DND-41 (cell line): ENCODE results near the gene AATF.
"Not testable (repeated sequence)": the region's sequence is repeated elsewhere in the genome, so short reads cannot be mapped to it uniquely, and the experiment has no call there.

Source experiments
- EZH2 ChIP-seq: IDR thresholded peaks from 3 replicates; pipeline ENCODE4 v1.6.1; 2012; ENCODE audit warnings: borderline replicate concordance, low read depth, mild to moderate bottlenecking, moderate library complexity, low read length, inconsistent platforms; ENCODE audit not compliant: severe bottlenecking
- TF ChIP-seq, protein P1 (sequence below): IDR thresholded peaks from 2 replicates; pipeline ENCODE4 v1.5.1; 2012; ENCODE audit warnings: borderline replicate concordance, low read length, moderate library complexity, mild to moderate bottlenecking; ENCODE audit not compliant: poor library complexity, severe bottlenecking; ENCODE audit errors: extremely low read depth

DNA sequence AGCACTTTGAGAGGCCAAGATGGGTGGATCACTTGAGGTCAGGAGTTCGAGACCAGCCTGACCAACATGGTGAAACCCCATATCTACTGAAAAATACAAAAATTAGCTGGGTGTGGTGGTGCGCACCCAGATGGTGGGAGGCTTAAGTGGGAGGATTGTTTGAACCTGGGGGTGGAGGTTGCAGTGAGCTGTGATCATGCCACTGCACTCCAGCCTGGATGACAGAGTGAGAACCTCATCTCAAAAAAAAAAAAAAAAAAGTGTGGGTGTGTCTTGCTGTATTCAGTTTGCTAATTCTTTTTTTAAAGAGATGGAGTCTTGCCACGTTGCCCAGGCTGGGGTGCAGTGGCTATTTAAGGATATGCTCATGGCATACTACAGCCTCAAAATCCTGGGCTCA lies 124.7 kb downstream of the AATF start:
- TF ChIP-seq, protein P1, sequence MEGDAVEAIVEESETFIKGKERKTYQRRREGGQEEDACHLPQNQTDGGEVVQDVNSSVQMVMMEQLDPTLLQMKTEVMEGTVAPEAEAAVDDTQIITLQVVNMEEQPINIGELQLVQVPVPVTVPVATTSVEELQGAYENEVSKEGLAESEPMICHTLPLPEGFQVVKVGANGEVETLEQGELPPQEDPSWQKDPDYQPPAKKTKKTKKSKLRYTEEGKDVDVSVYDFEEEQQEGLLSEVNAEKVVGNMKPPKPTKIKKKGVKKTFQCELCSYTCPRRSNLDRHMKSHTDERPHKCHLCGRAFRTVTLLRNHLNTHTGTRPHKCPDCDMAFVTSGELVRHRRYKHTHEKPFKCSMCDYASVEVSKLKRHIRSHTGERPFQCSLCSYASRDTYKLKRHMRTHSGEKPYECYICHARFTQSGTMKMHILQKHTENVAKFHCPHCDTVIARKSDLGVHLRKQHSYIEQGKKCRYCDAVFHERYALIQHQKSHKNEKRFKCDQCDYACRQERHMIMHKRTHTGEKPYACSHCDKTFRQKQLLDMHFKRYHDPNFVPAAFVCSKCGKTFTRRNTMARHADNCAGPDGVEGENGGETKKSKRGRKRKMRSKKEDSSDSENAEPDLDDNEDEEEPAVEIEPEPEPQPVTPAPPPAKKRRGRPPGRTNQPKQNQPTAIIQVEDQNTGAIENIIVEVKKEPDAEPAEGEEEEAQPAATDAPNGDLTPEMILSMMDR = not testable (repeated sequence)
- TF ChIP-seq EZH2 = not testable (repeated sequence)
